GM18526 (cell line): ENCODE data around the gene PPFIA2.

Source experiments
- POLR2A ChIP-seq: IDR thresholded peaks from 3 replicates; pipeline ENCODE4 v1.6.1; 2011; ENCODE audit not compliant: insufficient read length; ENCODE audit errors: extremely low read depth

PPFIA2 gene

DNA sequence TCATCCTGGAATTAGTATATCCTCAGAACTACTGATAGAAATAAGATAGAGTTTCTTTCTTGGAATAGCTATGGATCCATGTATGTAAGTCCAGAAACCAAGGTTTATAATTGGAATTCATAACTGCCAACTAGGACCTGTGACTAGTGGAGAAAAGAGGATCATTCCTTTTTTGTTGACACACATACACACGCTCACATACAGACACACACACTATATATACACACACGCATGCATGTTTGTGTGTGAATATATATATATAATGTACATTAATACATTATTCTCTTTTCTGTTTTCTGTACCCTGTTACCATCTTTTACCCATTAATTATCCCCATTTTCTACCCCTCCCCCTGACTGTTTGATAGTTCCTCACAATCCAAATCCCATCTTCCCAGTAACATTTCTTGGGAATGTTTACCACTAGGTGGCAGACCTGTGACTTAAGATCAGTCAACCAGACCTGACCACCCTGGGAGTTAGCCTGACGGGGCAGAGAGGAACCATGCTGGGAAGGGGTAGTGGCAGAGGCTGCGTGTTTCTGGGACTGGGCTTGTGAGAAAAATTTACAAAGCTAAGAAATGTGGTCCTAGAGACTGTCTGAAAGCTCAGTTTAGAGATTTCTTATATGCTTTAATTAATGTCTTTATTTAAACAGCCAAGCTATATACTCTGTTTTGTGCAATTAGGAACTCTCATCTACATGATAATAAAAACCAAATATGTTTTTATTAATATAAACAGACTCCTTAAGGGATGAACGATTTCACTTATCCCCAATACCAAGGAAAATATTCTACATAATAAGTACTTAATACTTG is 308.0 kb downstream of the PPFIA2 start:
- TF ChIP-seq POLR2A, result no peak

- no peak for TF ChIP-seq POLR2A
These were observed 317.5 kb downstream of the PPFIA2 start for GRCh38 chr12:81441629-81442028.

DNA sequence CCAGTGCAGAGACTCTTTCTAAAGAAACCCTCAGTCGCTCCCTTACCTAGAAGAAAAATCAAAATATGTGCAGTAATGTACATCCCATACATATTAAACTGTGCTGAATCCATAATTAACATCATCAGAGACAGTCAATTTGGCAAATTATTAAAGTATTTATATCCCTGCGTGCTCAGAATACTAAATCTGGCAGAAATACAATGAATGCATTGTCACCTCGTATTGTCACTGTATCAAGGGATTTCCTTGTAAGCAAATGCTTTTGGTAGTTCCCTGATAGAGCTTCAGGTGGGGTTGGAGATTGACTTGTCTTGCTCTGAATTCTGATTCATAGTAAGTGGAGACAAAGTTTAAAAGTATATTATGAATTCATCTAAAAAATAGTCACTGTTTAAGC is 319.1 kb downstream of the PPFIA2 start:
- TF ChIP-seq POLR2A, result no peak

- TF ChIP-seq POLR2A, result no peak
These were observed 319.8 kb downstream of the PPFIA2 start for GRCh38 chr12:81439344-81439743.

DNA sequence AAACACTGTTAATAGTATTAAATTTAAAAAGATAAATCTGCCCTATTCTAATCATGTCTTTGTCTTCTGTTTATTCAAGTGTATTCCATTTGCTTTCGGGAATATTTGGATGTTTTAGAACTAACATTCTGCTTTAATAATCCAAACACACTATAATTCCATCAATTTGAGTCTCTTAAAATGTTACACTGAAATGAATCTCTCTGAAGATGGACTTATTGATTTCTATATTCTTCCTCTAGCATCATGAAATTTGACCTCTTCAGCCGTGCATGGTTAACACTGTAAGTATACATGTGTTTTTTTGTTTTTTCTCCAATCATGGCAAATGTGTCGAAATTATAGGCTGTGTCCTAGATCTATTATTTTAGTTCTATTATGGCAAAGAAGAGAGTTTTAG is 342.1 kb downstream of the PPFIA2 start:
- no peak for TF ChIP-seq POLR2A

DNA sequence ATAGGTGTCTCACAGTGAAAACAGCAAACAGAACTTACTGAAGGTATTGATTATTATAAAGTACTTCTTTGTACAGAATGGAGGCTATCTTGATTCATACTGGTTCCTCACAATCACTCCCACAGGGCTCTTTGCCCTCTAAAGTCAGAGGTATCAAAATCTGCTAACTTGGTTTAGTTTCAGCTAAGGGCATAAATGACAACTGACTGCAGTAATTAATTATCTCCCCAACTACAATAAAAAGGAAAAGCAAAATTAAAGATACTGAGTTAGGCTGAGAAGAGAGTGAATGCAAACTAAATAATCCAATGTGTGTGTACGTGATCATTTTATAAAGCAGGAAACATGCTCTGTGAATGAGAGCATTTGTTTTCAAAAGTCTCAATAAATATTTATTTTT is 342.6 kb downstream of the PPFIA2 start:
- no peak for TF ChIP-seq POLR2A

GRCh38 chr12:81414441-81414840 is 344.7 kb downstream of the PPFIA2 start:
- no peak for TF ChIP-seq POLR2A

DNA sequence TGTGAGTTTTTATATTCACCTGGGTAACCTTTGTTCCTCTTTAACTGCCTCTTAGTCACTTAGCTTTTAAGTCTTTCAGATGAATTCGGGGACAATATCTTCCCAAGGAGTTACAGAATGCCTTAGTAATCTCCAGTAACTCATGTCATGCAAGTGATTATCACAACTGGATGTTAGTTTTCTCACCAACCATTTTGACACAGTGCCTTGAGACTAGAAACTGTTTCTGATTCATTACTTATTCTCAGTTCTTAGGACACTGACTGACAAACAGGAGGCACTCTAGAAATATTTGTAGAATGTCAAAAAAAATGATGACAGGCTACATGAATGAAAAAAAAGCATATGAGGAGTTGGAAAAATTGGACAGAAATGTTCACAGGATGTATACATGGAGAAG is 346.2 kb downstream of the PPFIA2 start:
- no peak for TF ChIP-seq POLR2A

DNA sequence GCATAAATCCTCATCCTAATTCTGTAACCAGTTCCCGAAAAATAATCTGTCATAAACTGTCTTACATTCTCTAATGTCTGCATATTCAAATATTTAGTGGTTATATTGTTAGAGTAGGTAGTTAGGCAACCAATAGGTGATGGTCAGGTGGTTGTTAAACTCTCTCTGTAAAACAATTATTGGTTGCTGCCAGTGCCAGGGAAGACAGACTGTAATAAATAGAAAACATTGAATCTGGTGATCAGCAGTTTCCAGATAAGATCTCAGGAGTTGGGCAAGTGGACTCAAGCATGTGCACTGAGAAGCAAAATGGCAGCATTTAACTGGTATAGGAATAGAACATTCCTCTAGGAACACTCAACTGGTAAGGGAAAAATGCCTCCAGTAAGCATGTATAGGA is 355.8 kb downstream of the PPFIA2 start:
- TF ChIP-seq POLR2A, result no peak

DNA sequence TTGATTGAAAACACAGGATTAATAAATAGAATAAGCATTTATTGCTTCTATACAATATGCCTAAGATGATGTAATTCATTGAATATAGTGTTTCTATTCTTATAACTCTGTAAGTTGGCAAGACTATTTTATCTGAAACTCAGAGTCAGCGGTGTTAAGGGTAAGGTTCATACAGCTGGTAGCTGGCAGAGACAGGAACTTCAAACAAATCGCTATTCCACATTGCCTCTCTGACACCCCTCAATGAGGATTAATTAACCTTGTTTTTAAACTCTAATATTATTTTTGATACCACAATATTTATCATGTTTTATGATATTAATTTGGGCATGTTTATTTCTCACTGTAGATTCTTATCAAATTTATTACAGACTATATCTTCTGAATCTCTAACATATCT is 357.9 kb downstream of the PPFIA2 start:
- TF ChIP-seq POLR2A, result no peak

- no peak for TF ChIP-seq POLR2A
These were observed 359.1 kb downstream of the PPFIA2 start for GRCh38 chr12:81400024-81400423.

DNA sequence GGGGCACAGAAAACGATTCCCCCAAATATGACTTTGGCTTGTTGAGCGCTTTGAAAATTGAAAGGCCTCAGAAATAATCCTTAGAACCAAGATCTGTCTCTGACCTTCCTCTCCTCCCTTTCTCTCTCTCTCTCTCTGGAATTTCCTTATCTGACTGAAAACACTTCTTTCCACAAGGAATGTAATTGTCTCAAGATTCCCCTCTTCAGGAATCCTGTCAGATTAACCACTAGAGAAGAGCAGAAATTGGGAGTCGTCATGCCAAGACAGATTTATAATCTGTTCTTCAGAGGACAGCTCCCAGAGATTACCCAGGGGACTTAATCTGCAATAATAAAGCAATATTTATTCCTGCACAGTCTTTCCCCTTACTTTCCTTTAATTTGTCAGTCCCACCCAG is 363.7 kb downstream of the PPFIA2 start:
- TF ChIP-seq POLR2A, result no peak

- TF ChIP-seq POLR2A, result no peak
These were observed 369.5 kb downstream of the PPFIA2 start for GRCh38 chr12:81389550-81390099.

GRCh38 chr12:81386101-81386500 is 373.0 kb downstream of the PPFIA2 start:
- TF ChIP-seq POLR2A, result no peak

- no peak for TF ChIP-seq POLR2A
These were observed 377.2 kb downstream of the PPFIA2 start for GRCh38 chr12:81381951-81382350.

- TF ChIP-seq POLR2A, result no peak
These were observed 380.4 kb downstream of the PPFIA2 start for GRCh38 chr12:81378601-81379285.
